CD14-positive monocyte (primary cell): ENCODE results near the gene ARHGEF37. TPM values are rescaled to one million over a fixed set of nuclear protein-coding genes. Genes with fewer than 3 reads are reported as not detected.
A peak's percentile ranks its signal among the peaks of the same experiment; 100 is the strongest.

Experiments
- DNase-seq, 3 donors: peaks; one replicate each; pipeline ENCODE4 v3.0.0-alpha.2; 2011 to 2022
- H2AFZ ChIP-seq: 2 replicates; pipeline ENCODE4 v1.6.0; 2012; ENCODE audit warnings: mild to moderate bottlenecking, low read depth, low read length, inconsistent platforms; ENCODE audit not compliant: insufficient read depth, poor library complexity, severe bottlenecking
- H3K27ac ChIP-seq, 2 donors: 1 replicate in 1 of 2; 2 replicates in 1 of 2; pipeline ENCODE4 v1.5.1; 2012 to 2013; ENCODE audit warnings: low read length in 2 of 2, control low read depth in 1 of 2, inconsistent platforms in 1 of 2, low read depth in 1 of 2, mild to moderate bottlenecking in 1 of 2
- H3K27me3 ChIP-seq, 2 donors: one replicate each; pipeline versions ENCODE4 v1.6.0 to v1.6.1; 2011 to 2013; ENCODE audit warnings: low read length in 2 of 2; ENCODE audit not compliant: control insufficient read depth in 2 of 2, insufficient read depth in 2 of 2
- H3K36me3 ChIP-seq, 2 donors: replicated peaks in 1 of 2; 1 replicate in 1 of 2; 2 replicates in 1 of 2; pipeline versions ENCODE4 v1.5.1 to v1.6.1; 2012 to 2013; ENCODE audit warnings: low read length in 2 of 2, control low read depth in 1 of 2, inconsistent platforms in 1 of 2, mild to moderate bottlenecking in 1 of 2; ENCODE audit not compliant: insufficient read depth in 2 of 2, control insufficient read depth in 1 of 2
- H3K4me1 ChIP-seq, 2 donors: 1 replicate in 1 of 2; 2 replicates in 1 of 2; pipeline versions ENCODE4 v1.5.1 to v1.6.1; 2012 to 2013; ENCODE audit warnings: low read length in 2 of 2, control low read depth in 1 of 2, inconsistent platforms in 1 of 2, mild to moderate bottlenecking in 1 of 2, moderate library complexity in 1 of 2; ENCODE audit not compliant: insufficient read depth in 2 of 2, control insufficient read depth in 1 of 2
- H3K4me2 ChIP-seq: replicated peaks from 2 replicates; pipeline ENCODE3; 2012; ENCODE audit warnings: low read length, moderate library complexity, mild to moderate bottlenecking; ENCODE audit not compliant: poor library complexity, severe bottlenecking; ENCODE audit errors: extremely low read depth
- H3K4me3 ChIP-seq, 3 experiments: fragments of 200-600 bp in 1 of 3; sonication (generic) in 1 of 3; replicated peaks in 1 of 3; 1 replicate in 2 of 3; 2 replicates in 1 of 3; pipeline ENCODE4 v1.5.1; 2011 to 2013; ENCODE audit warnings: low read length in 3 of 3, mild to moderate bottlenecking in 3 of 3, control low read depth in 2 of 3, low read depth in 2 of 3, inconsistent platforms in 1 of 3, moderate library complexity in 1 of 3
- H3K79me2 ChIP-seq: 2 replicates; pipeline ENCODE4 v1.6.0; 2012; ENCODE audit warnings: mild to moderate bottlenecking, control low read depth, inconsistent platforms, low read length, moderate library complexity; ENCODE audit not compliant: insufficient read depth
- H3K9ac ChIP-seq: 2 replicates; pipeline ENCODE4 v1.6.0; 2017; ENCODE audit warnings: low read length, mild to moderate bottlenecking; ENCODE audit not compliant: insufficient read depth, poor library complexity, severe bottlenecking
- H3K9me3 ChIP-seq, 2 donors: replicated peaks in 1 of 2; 1 replicate in 1 of 2; 2 replicates in 1 of 2; pipeline versions ENCODE4 v1.5.1 to v1.6.1; 2012 to 2013; ENCODE audit warnings: low read length in 2 of 2, control low read depth in 1 of 2; ENCODE audit not compliant: control insufficient read depth in 1 of 2, insufficient read depth in 1 of 2
- H4K20me1 ChIP-seq: 2 replicates; pipeline ENCODE4 v1.6.0; 2012; ENCODE audit warnings: mild to moderate bottlenecking, low read length, control low read depth, moderate library complexity; ENCODE audit not compliant: insufficient read depth
- H3K27ac Mint-ChIP-seq, 7 donors: one replicate each; pipeline ENCODE4 v1.8.0; 2020; ENCODE audit warnings: mild to moderate bottlenecking in 7 of 7, mixed read lengths in 7 of 7, moderate library complexity in 6 of 7, inconsistent platforms in 2 of 7
- H3K27me3 Mint-ChIP-seq, 3 donors: one replicate each; pipeline ENCODE4 v1.8.0; 2021 to 2022; ENCODE audit warnings: low read depth in 3 of 3, mild to moderate bottlenecking in 3 of 3, mixed read lengths in 3 of 3, moderate library complexity in 3 of 3, inconsistent platforms in 1 of 3
- H3K36me3 Mint-ChIP-seq, 2 donors: one replicate each; pipeline ENCODE4 v1.8.0; 2020; ENCODE audit warnings: mixed read lengths in 2 of 2, inconsistent platforms in 1 of 2, mild to moderate bottlenecking in 1 of 2
- H3K4me1 Mint-ChIP-seq: one replicate; pipeline ENCODE4 v1.8.0; 2020; ENCODE audit warnings: mild to moderate bottlenecking, mixed read lengths
- H3K4me3 Mint-ChIP-seq, 2 donors: one replicate each; pipeline ENCODE4 v1.8.0; 2020; ENCODE audit warnings: mild to moderate bottlenecking in 2 of 2, mixed read lengths in 2 of 2, moderate library complexity in 1 of 2
- H3K9me3 Mint-ChIP-seq, 7 donors: one replicate each; pipeline ENCODE4 v1.8.0; 2020 to 2022; ENCODE audit warnings: mixed read lengths in 7 of 7, mild to moderate bottlenecking in 6 of 7, moderate library complexity in 6 of 7, inconsistent platforms in 2 of 7
- CTCF ChIP-seq: fragments of 200-600 bp; IDR thresholded peaks from one replicate; pipeline ENCODE4 v1.8.0; 2022; ENCODE audit warnings: antibody characterized with exemption, mild to moderate bottlenecking
- WGBS: methylation state at CpG from one replicate; pipeline ENCODE4 v1.1.5; 2013; ENCODE audit warnings: missing lambda C conversion rate; ENCODE audit not compliant: insufficient coverage; 5-methylcytosine and 5-hydroxymethylcytosine counted together
- intact Hi-C, 2 donors: fragments of 100-400 bp; cut with micrococcal nuclease; formaldehyde crosslinking; loops; one replicate each; pipeline versions ENCODE4 v1.15.0 to v1.15.1; 2023
- polyA plus RNA-seq, 3 donors: library from polyadenylated mRNA; depleted of rRNA in 1 of 3; unstranded in 2 of 3; stranded (reverse) in 1 of 3; fragments of 300-500 nt in 2 of 3; fragments of >200 nt in 1 of 3; fragmentation: Illumina TruSeq in 2 of 3; gene quantifications; 1 replicate in 2 of 3; 2 replicates in 1 of 3; pipeline ENCODE4 v1.2.3, GENCODE V29; 2012 to 2021

Gene ARHGEF37
- polyA plus RNA-seq, 3 donors: not detected

- Mint-ChIP-seq H3K9me3 (peaks cover 0 to 6% (median 0%) of the 10 kb centered on the region in 7 donors), H3K4me3 (peak overlapping the region in 1 of 2 donors; percentile 45), H3K36me3 (peaks cover 48 to 61% of the 10 kb centered on the region in 2 donors), H3K27me3 (peaks cover 0 to 2% (median 0%) of the 10 kb centered on the region in 3 donors), H3K4me1 (peaks cover 30% of the 10 kb centered on the region), H3K27ac (peak overlapping the region in 5 of 7 donors; percentile 26 to 90 (median 60))
- TF ChIP-seq CTCF: no peak
- Histone ChIP-seq H3K9me3 (no peaks in the 10 kb centered on the region), H3K4me3 (no peak overlapping the region), H3K27me3 (no peaks in the 10 kb centered on the region), H3K79me2 (peaks cover 92% of the 10 kb centered on the region), H3K27ac (peak overlapping the region in 1 of 2 donors; percentile 51), H3K36me3 (peaks cover 43 to 65% of the 10 kb centered on the region in 2 donors), H3K9ac (no peak overlapping the region), H3K4me2 (no peak overlapping the region), H4K20me1 (peaks cover 78% of the 10 kb centered on the region), H2AFZ (no peak overlapping the region), H3K4me1 (peaks cover 30 to 40% of the 10 kb centered on the region in 2 donors)
- intact Hi-C loops: no loop called here
- DNase-seq: no peak
Measured at GRCh38 chr5:149546974-149547373, 34.3 kb upstream of the ARHGEF37 start.

- peaks cover 55% of the 10 kb centered on the region for H4K20me1 ChIP-seq
- H3K27ac Mint-ChIP-seq: peak overlapping the region; percentile 99 to 100 (median 99)
- H3K4me3 Mint-ChIP-seq: peak overlapping the region; percentile 97 to 98
- H3K4me3 ChIP-seq: peak overlapping the region; percentile 88 to 100 (median 91)
- peak overlapping the region; percentile 96 to 98 for H3K27ac ChIP-seq
- peak overlapping the region; percentile 99 for H3K9ac ChIP-seq
- peaks cover 0 to 6% (median 0%) of the 10 kb centered on the region in 7 donors for H3K9me3 Mint-ChIP-seq
- H3K9me3 ChIP-seq: no peaks in the 10 kb centered on the region
- H3K79me2 ChIP-seq: peaks cover 71% of the 10 kb centered on the region
- peaks cover 22 to 36% of the 10 kb centered on the region in 2 donors for H3K4me1 ChIP-seq
- intact Hi-C loops: loop anchor here in 1 of 2 donors (5.0 kb wide), 1 partner anchor 37 kb away; no protein-coding TSS in a partner anchor
- no peak for TF ChIP-seq CTCF
- H2AFZ ChIP-seq: peak overlapping the region; percentile 1
- WGBS: 0% methylated on average over 7 of the region's 25 CpGs
- no peaks in the 10 kb centered on the region for H3K27me3 ChIP-seq
- H3K4me1 Mint-ChIP-seq: peaks cover 24% of the 10 kb centered on the region
- peak overlapping the region; percentile 89 for H3K4me2 ChIP-seq
- peaks cover 0 to 2% (median 0%) of the 10 kb centered on the region in 3 donors for H3K27me3 Mint-ChIP-seq
- peaks cover 39 to 46% of the 10 kb centered on the region in 2 donors for H3K36me3 Mint-ChIP-seq
- H3K36me3 ChIP-seq: peaks cover 30 to 46% of the 10 kb centered on the region in 2 donors
- DNase-seq: peak; percentile 56 to 80 (median 67)
Measured at GRCh38 chr5:149549461-149550267, 31.6 kb upstream of the ARHGEF37 start.
